Fibroblast of lung (primary cell): ENCODE results near the gene EVX2. TPM values are rescaled to one million over a fixed set of nuclear protein-coding genes. Genes with fewer than 3 reads are reported as not detected.

ENCODE experiments used
- DNase-seq, 2 donors: peaks; one replicate each; pipeline versions ENCODE4 v3.0.0 to v3.0.0-alpha.2; 2010; ENCODE audit warnings: low read depth in 2 of 2
- H2AFZ ChIP-seq: 2 replicates; pipeline ENCODE4 v1.5.1; 2012; ENCODE audit warnings: low read length, control low read depth, inconsistent platforms
- H3K27ac ChIP-seq: 2 replicates; pipeline ENCODE4 v1.5.1; 2011; ENCODE audit warnings: low read length, control low read depth; ENCODE audit not compliant: insufficient read depth
- H3K27me3 ChIP-seq: 2 replicates; pipeline ENCODE4 v1.5.1; 2011; ENCODE audit warnings: mild to moderate bottlenecking, low read length; ENCODE audit not compliant: control insufficient read depth, insufficient read depth
- H3K36me3 ChIP-seq: 2 replicates; pipeline ENCODE4 v1.5.1; 2011; ENCODE audit warnings: low read length; ENCODE audit not compliant: control insufficient read depth, insufficient read depth
- H3K4me1 ChIP-seq: 2 replicates; pipeline ENCODE4 v1.5.1; 2011; ENCODE audit warnings: low read length; ENCODE audit not compliant: control insufficient read depth, insufficient read depth; ENCODE audit errors: extremely low read depth
- H3K4me2 ChIP-seq: 2 replicates; pipeline ENCODE4 v1.5.1; 2011; ENCODE audit warnings: low read length, control low read depth; ENCODE audit not compliant: insufficient read depth; ENCODE audit errors: extremely low read depth
- H3K4me3 ChIP-seq, 4 experiments: fragments of 200-600 bp in 1 of 4; sonication (generic) in 1 of 4; replicated peaks in 1 of 4; 2 replicates each; pipeline ENCODE4 v1.5.1; 2011 to 2016; ENCODE audit warnings: low read length in 4 of 4, low read depth in 3 of 4, mild to moderate bottlenecking in 3 of 4, control low read depth in 2 of 4, inconsistent platforms in 1 of 4, mixed read lengths in 1 of 4; ENCODE audit not compliant: insufficient read depth in 1 of 4; ENCODE audit errors: control extremely low read depth in 1 of 4
- H3K79me2 ChIP-seq: 2 replicates; pipeline ENCODE4 v1.5.1; 2012; ENCODE audit warnings: mild to moderate bottlenecking, low read length, inconsistent platforms; ENCODE audit not compliant: control insufficient read depth, insufficient read depth
- H3K9ac ChIP-seq: 2 replicates; pipeline ENCODE4 v1.5.1; 2011; ENCODE audit warnings: mild to moderate bottlenecking, low read length, control low read depth; ENCODE audit not compliant: insufficient read depth
- H3K9me3 ChIP-seq: 2 replicates; pipeline ENCODE4 v1.5.1; 2012; ENCODE audit warnings: low read depth, low read length; ENCODE audit not compliant: control insufficient read depth, insufficient read depth
- H4K20me1 ChIP-seq: 2 replicates; pipeline ENCODE4 v1.5.1; 2011; ENCODE audit warnings: low read length; ENCODE audit not compliant: control insufficient read depth, insufficient read depth; ENCODE audit errors: extremely low read depth
- CTCF ChIP-seq, 2 donors: IDR thresholded peaks in 1 of 2; conservative IDR thresholded peaks in 1 of 2; 1 replicate in 1 of 2; 2 replicates in 1 of 2; pipeline ENCODE4 v1.5.1; 2011 to 2012; ENCODE audit warnings: low read length in 2 of 2, control low read depth in 1 of 2, inconsistent platforms in 1 of 2, low read depth in 1 of 2, mild to moderate bottlenecking in 1 of 2
- EZH2 ChIP-seq: IDR thresholded peaks from 2 replicates; pipeline ENCODE4 v1.5.1; 2012; ENCODE audit warnings: low read length, control low read depth, mild to moderate bottlenecking; ENCODE audit errors: missing control alignments
- polyA plus RNA-seq, 2 donors: library from polyadenylated mRNA; depleted of rRNA in 1 of 2; stranded (reverse) in 1 of 2; unstranded in 1 of 2; fragments of >200 nt; gene quantifications; 2 replicates each; pipeline ENCODE4 v1.2.1, GENCODE V29; 2011 to 2012; ENCODE audit warnings: missing spikeins in 1 of 2
- total RNA-seq: library from RNA; depleted of rRNA; stranded (reverse); fragments of >200 nt; gene quantifications from 2 replicates; pipeline ENCODE4 v1.2.1, GENCODE V29; 2014

EVX2 gene
- total and polyA plus RNA-seq, 2 donors (not counting 1 experiment from before 2014, with no cell fraction given), result not detected

- no peak for DNase-seq
- Histone ChIP-seq H3K4me1 (no peaks in the 10 kb centered on the region), H2AFZ (no peak overlapping the region), H3K9ac (no peak overlapping the region), H3K27me3 (peaks cover 89% of the 10 kb centered on the region), H4K20me1 (no peaks in the 10 kb centered on the region), H3K36me3 (no peaks in the 10 kb centered on the region), H3K4me3 (no peak overlapping the region), H3K9me3 (no peaks in the 10 kb centered on the region), H3K27ac (no peak overlapping the region), H3K4me2 (no peak overlapping the region), H3K79me2 (no peaks in the 10 kb centered on the region)
- TF ChIP-seq EZH2 (no peak), CTCF (conservative IDR thresholded peaks at IDR 0.05 in 1 of 2, IDR thresholded peaks at IDR 0.05 in 1 of 2; ENCODE audit: low read depth in 1 of 2, low read length in 2 of 2) (no peak)
These were observed 18.1 kb upstream of the EVX2 start for GRCh38 chr2:176101842-176102241.

GRCh38 chr2:176101216-176101830 is 17.6 kb upstream of the EVX2 start:
- H3K9me3 ChIP-seq, result no peaks in the 10 kb centered on the region
- H3K27ac ChIP-seq, result no peak overlapping the region
- no peak overlapping the region for H3K4me3 ChIP-seq
- TF ChIP-seq EZH2 (no peak), CTCF (conservative IDR thresholded peaks at IDR 0.05 in 1 of 2, IDR thresholded peaks at IDR 0.05 in 1 of 2; ENCODE audit: low read depth in 1 of 2, low read length in 2 of 2) (no peak)
- DNase-seq, result no peak
- H3K9ac ChIP-seq, result no peak overlapping the region
- H3K36me3 ChIP-seq, result no peaks in the 10 kb centered on the region
- no peaks in the 10 kb centered on the region for H4K20me1 ChIP-seq
- H3K4me2 ChIP-seq, result no peak overlapping the region
- H3K4me1 ChIP-seq, result no peaks in the 10 kb centered on the region
- H3K79me2 ChIP-seq, result no peaks in the 10 kb centered on the region
- H3K27me3 ChIP-seq, result peaks cover 93% of the 10 kb centered on the region
- H2AFZ ChIP-seq, result no peak overlapping the region

GRCh38 chr2:176100547-176101140 is 16.9 kb upstream of the EVX2 start:
- peak; percentile 9 for TF ChIP-seq EZH2
- TF ChIP-seq CTCF (conservative IDR thresholded peaks at IDR 0.05 in 1 of 2, IDR thresholded peaks at IDR 0.05 in 1 of 2; ENCODE audit: low read depth in 1 of 2, low read length in 2 of 2), result no peak
- H3K4me1 ChIP-seq, result no peaks in the 10 kb centered on the region
- H3K36me3 ChIP-seq, result no peaks in the 10 kb centered on the region
- no peak overlapping the region for H2AFZ ChIP-seq
- H3K27me3 ChIP-seq, result peaks cover 90% of the 10 kb centered on the region
- H3K4me3 ChIP-seq, result no peak overlapping the region
- H3K4me2 ChIP-seq, result no peak overlapping the region
- no peaks in the 10 kb centered on the region for H3K9me3 ChIP-seq
- no peaks in the 10 kb centered on the region for H4K20me1 ChIP-seq
- no peak overlapping the region for H3K27ac ChIP-seq
- H3K79me2 ChIP-seq, result no peaks in the 10 kb centered on the region
- no peak overlapping the region for H3K9ac ChIP-seq
- DNase-seq, result no peak
